Upper lobe of right lung (tissue), 1 donor: ENCODE data around the gene GDA. TPM values are rescaled to one million over a fixed set of nuclear protein-coding genes. Genes with fewer than 3 reads are reported as not detected.
"Not testable (repeated sequence)": the region's sequence is repeated elsewhere in the genome, so short reads cannot be mapped to it uniquely, and the experiment has no call there.

Experiments
- ATAC-seq: fragments of 200-7000 bp; cut with Tn5 transposase; one replicate; pipeline ENCODE4 v1.9.1; 2020; ENCODE audit warnings: mild to moderate bottlenecking, moderate library complexity
- DNase-seq: peaks from one replicate; pipeline ENCODE4 v3.0.0-alpha.2; 2020
- H3K27ac ChIP-seq: fragments of 200-600 bp; one replicate; pipeline ENCODE4 v1.8.0; 2022
- H3K27me3 ChIP-seq: fragments of 200-600 bp; one replicate; pipeline ENCODE4 v1.8.0; 2022; ENCODE audit warnings: mild to moderate bottlenecking
- H3K36me3 ChIP-seq: fragments of 200-600 bp; one replicate; pipeline ENCODE4 v1.8.0; 2022
- H3K4me1 ChIP-seq: fragments of 200-600 bp; one replicate; pipeline ENCODE4 v1.8.0; 2022
- H3K4me3 ChIP-seq: fragments of 200-600 bp; one replicate; pipeline ENCODE4 v1.8.0; 2022; ENCODE audit warnings: mild to moderate bottlenecking
- H3K9me3 ChIP-seq: fragments of 200-600 bp; one replicate; pipeline ENCODE4 v1.8.0; 2022
- intact Hi-C: fragments of 100-400 bp; cut with DNase I; formaldehyde crosslinking; loops from one replicate; pipeline ENCODE4 v1.11.0; 2022
- total RNA-seq: library from RNA; stranded (reverse); fragmentation: NEBNext Ultra II Directional; extraction: Animal tissue kit (Norgen Biotek cat#: 25700); gene quantifications from one replicate; pipeline ENCODE4 v1.2.1, GENCODE V29; 2021
- TF ChIP-seq, protein P1 (sequence below): fragments of 200-600 bp; IDR thresholded peaks from one replicate; pipeline ENCODE4 v1.8.0; 2022; ENCODE audit warnings: antibody characterized with exemption
- donor health status: DM: no; HTN: yes; CAD: no; lungs with severe emphysema.

Gene GDA
- total RNA-seq, 1 donor from 2014 or later: 0.20 TPM

DNA sequence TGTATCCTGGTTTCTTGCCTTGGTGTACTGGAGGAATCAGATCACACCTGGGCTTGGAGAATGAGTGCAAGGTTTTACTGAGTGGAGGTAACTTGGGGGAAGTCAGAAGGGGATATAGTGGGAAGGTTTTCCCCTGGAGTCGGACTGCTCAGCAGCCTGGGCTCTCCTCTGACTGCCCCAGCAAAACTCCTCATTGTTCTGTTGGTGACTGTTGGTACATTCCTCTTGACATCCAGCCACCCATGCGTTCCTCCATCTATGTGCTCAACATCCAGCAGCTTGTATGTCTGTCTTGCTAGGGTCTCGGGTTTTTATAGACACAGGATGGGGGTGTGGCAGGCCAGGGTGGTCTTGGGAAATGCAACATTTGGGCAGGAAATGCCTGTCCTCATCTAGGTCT is 119.7 kb downstream of the GDA start:
- H3K27ac ChIP-seq: no peak overlapping the region
- H3K4me1 ChIP-seq: no peaks in the 10 kb centered on the region
- no peaks in the 10 kb centered on the region for H3K27me3 ChIP-seq
- TF ChIP-seq, protein P1, sequence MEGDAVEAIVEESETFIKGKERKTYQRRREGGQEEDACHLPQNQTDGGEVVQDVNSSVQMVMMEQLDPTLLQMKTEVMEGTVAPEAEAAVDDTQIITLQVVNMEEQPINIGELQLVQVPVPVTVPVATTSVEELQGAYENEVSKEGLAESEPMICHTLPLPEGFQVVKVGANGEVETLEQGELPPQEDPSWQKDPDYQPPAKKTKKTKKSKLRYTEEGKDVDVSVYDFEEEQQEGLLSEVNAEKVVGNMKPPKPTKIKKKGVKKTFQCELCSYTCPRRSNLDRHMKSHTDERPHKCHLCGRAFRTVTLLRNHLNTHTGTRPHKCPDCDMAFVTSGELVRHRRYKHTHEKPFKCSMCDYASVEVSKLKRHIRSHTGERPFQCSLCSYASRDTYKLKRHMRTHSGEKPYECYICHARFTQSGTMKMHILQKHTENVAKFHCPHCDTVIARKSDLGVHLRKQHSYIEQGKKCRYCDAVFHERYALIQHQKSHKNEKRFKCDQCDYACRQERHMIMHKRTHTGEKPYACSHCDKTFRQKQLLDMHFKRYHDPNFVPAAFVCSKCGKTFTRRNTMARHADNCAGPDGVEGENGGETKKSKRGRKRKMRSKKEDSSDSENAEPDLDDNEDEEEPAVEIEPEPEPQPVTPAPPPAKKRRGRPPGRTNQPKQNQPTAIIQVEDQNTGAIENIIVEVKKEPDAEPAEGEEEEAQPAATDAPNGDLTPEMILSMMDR: no peak
- DNase-seq (no peak), ATAC-seq (no peak)
- intact Hi-C loops: no loop called here
- H3K4me3 ChIP-seq: no peak overlapping the region
- no peaks in the 10 kb centered on the region for H3K9me3 ChIP-seq
- no peaks in the 10 kb centered on the region for H3K36me3 ChIP-seq

DNA sequence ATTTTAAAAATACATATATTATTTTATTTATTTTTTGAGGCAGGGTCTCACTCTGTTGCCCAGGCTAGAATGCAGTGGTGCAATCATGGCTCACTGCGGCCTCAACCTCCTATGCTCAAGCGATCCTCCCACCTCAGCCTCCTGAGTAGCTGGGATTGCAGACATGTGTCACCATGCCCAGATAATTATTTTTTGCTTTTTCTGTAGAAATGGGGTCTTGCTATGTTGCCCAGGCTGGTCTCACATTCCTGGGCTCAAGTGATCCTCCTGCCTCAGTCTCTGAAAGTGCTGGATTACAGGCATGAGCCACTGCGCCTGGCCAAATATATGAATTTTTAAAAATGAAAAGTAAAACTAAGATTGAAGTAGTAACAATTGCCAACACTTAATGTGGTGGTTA is 121.1 kb downstream of the GDA start:
- not testable (repeated sequence) for ATAC-seq, H3K9me3 ChIP-seq, H3K36me3 ChIP-seq, H3K4me1 ChIP-seq, H3K27me3 ChIP-seq, H3K4me3 ChIP-seq, DNase-seq, H3K27ac ChIP-seq
- intact Hi-C loops: loop anchor here (5.0 kb wide), 1 partner anchor 233 kb away; no protein-coding TSS in a partner anchor

DNA sequence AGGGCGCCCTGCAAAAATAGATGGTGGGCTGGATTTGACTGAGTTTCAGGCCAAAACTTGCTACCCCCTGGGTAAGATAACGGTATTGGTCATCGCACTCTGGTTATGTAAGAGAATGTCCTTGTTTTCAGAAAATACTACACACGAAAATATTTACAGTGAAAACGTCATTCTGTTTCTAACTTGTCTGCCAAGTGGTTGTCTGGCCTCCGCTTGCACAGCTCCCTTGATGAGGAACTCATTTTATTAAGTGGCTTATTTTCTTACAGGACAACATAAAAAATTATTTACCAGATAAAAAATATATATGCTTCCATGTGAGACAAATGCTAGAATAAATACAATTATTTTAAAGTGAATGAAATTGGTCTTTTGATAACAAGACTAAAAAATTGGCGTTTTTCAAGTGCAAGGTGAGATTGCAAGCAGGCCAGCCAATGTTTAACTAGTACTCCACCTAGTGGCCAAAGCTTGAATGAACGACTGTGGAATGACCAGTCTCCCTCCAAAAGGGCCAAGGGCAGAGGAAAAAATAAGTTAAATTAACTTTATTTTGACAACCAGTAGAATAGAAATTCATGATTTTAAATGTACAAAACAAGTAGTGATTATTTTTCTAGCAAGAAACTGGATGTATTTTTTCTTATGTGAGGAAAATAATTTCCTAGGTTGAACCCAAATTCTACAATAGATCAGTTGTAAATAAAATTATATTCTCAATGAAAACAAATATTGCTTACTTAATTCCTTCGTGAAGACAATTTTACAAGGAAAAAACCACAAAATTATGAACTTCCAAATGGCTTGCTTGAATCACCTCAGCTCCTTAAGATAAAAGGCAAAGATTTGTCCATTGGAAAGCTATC is 122.6 kb downstream of the GDA start:
- no peak for DNase-seq
- TF ChIP-seq, protein P1: peak; percentile 89
- Histone ChIP-seq H3K4me3 (no peak overlapping the region), H3K9me3 (no peaks in the 10 kb centered on the region), H3K27me3 (no peaks in the 10 kb centered on the region), H3K4me1 (no peaks in the 10 kb centered on the region), H3K36me3 (no peaks in the 10 kb centered on the region), H3K27ac (no peak overlapping the region)
- ATAC-seq: peak; percentile 80
- intact Hi-C loops: loop anchor here (5.0 kb wide), 1 partner anchor 235 kb away; no protein-coding TSS in a partner anchor

DNA sequence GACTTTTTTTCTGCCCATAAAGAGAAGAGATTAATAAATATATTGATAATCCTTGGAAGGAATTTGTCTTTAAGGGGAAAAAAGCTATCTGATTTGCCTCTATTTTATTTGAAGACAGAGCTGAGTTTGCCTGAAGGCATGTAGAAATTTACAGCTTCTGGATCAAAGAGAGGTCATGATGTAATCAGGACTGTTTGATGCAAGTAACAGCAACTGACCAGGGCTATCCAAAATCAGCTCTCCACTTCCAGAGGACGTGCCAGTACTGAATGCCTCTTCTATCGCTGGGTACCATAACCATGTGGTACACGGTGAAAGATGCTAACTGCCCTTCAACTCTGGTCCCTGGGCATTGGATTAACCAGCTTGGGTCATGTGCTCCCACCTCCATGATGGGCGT is 125.2 kb downstream of the GDA start:
- DNase-seq (no peak), ATAC-seq (no peak)
- Histone ChIP-seq H3K36me3 (no peaks in the 10 kb centered on the region), H3K4me3 (no peak overlapping the region), H3K4me1 (no peaks in the 10 kb centered on the region), H3K27me3 (no peaks in the 10 kb centered on the region), H3K27ac (no peak overlapping the region), H3K9me3 (no peaks in the 10 kb centered on the region)
- intact Hi-C loops: loop anchor here (5.0 kb wide), 1 partner anchor 237 kb away; no protein-coding TSS in a partner anchor
- TF ChIP-seq, protein P1: no peak

DNA sequence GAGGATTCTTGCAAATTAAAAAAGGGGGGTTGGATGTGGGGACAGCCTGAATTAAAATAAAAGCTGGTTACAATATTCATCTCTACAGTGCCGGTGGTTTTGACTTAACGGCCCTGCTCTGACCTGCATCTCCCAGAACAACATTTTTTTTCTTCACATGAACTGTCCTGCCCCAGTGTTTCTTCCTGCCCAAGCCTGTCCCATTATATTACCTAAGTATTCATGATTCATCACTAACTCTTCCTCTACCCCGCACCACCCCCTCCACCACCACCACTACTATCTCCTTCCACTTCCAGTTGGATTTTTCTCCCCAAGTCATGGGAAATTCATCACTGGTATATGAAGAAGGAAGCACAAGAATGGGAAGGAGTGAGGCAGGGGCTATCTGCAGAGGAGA is 125.7 kb downstream of the GDA start:
- Histone ChIP-seq H3K9me3 (no peaks in the 10 kb centered on the region), H3K27ac (no peak overlapping the region), H3K4me1 (no peaks in the 10 kb centered on the region), H3K36me3 (no peaks in the 10 kb centered on the region), H3K27me3 (no peaks in the 10 kb centered on the region), H3K4me3 (no peak overlapping the region)
- DNase-seq: no peak
- intact Hi-C loops: loop anchor here (5.0 kb wide), 1 partner anchor 238 kb away; no protein-coding TSS in a partner anchor
- ATAC-seq: no peak
- TF ChIP-seq, protein P1: no peak

DNA sequence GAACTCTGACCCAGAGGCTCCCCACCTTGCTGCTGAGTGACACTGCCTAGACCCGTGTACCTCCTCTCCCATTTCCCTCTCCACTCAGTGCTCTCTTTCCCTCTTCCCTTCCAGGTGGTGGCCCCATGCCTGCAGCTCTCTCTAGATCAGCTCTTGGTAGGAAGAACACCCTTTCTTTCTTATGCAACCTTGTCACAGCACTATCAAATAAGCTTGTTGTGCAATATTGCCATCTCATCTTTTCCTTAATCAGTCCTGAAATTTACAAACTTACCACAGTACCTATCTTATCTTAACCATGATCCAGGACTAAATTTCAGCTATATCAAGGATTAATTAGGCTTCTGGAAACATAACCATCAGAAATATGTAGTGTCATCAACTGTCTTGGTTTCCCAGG is 127.2 kb downstream of the GDA start:
- Histone ChIP-seq H3K27me3 (no peaks in the 10 kb centered on the region), H3K4me3 (no peak overlapping the region), H3K27ac (no peak overlapping the region), H3K36me3 (no peaks in the 10 kb centered on the region), H3K4me1 (no peaks in the 10 kb centered on the region), H3K9me3 (no peaks in the 10 kb centered on the region)
- intact Hi-C loops: no loop called here
- DNase-seq (no peak), ATAC-seq (no peak)
- TF ChIP-seq, protein P1: no peak
